ENCODE results near the gene EDNRA. TPM values are rescaled to one million over a fixed set of nuclear protein-coding genes. Genes with fewer than 3 reads are reported as not detected.

The EDNRA gene
- total RNA-seq, 3 donors from 2014 or later (not counting 1 experiment from before 2014, with no cell fraction given): not detected

GRCh38 chr4:147465461-147465860 is 15.4 kb upstream of the EDNRA start:
- intact Hi-C loops (cut with micrococcal nuclease): no loop called here
- Histone ChIP-seq H3K9me3 (ENCODE audit: control insufficient read depth, insufficient read depth, low read length) (no peaks in the 10 kb centered on the region), H3K27me3 (ENCODE audit: control insufficient read depth, insufficient read depth, low read length) (no peaks in the 10 kb centered on the region), H3K27ac (ENCODE audit: low read length) (no peak overlapping the region), H3K4me3 (ENCODE audit: low read length) (no peak overlapping the region), H3K4me1 (ENCODE audit: control insufficient read depth, insufficient read depth, low read length) (no peaks in the 10 kb centered on the region), H3K36me3 (ENCODE audit: control insufficient read depth, insufficient read depth, low read length) (no peaks in the 10 kb centered on the region)
- no peak for TF ChIP-seq CTCF (IDR thresholded peaks at IDR 0.05)
- Mint-ChIP-seq H3K9me3 (peaks cover 2 to 8% of the 10 kb centered on the region in 2 donors), H3K36me3 (no peaks in the 10 kb centered on the region), H3K4me3 (no peak overlapping the region), H3K27ac (no peak overlapping the region), H3K27me3 (ENCODE audit: low read depth in 2 of 2) (no peaks in the 10 kb centered on the region), H3K4me1 (no peaks in the 10 kb centered on the region)
- DNase-seq (no peak), ATAC-seq (no peak)
- 95% methylated on average over 2 of the region's 2 CpGs for WGBS (ENCODE audit: insufficient coverage)

GRCh38 chr4:147477439-147477838 is 3.5 kb upstream of the EDNRA start:
- Histone ChIP-seq H3K9me3 (ENCODE audit: control insufficient read depth, insufficient read depth, low read length) (no peaks in the 10 kb centered on the region), H3K4me1 (ENCODE audit: control insufficient read depth, insufficient read depth, low read length) (no peaks in the 10 kb centered on the region), H3K36me3 (ENCODE audit: control insufficient read depth, insufficient read depth, low read length) (no peaks in the 10 kb centered on the region), H3K27me3 (ENCODE audit: control insufficient read depth, insufficient read depth, low read length) (peaks cover 11% of the 10 kb centered on the region), H3K27ac (ENCODE audit: low read length) (no peak overlapping the region), H3K4me3 (ENCODE audit: low read length) (no peak overlapping the region)
- DNase-seq (no peak), ATAC-seq (no peak)
- no peaks in the 10 kb centered on the region for H3K4me1 Mint-ChIP-seq
- no peaks in the 10 kb centered on the region for H3K36me3 Mint-ChIP-seq
- peaks cover 0 to 2% of the 10 kb centered on the region in 2 donors for H3K9me3 Mint-ChIP-seq
- intact Hi-C loops (cut with micrococcal nuclease): no loop called here
- no peak overlapping the region for H3K4me3 Mint-ChIP-seq
- TF ChIP-seq CTCF (IDR thresholded peaks at IDR 0.05): no peak
- H3K27ac Mint-ChIP-seq: no peak overlapping the region
- H3K27me3 Mint-ChIP-seq (ENCODE audit: low read depth in 2 of 2): peaks cover 17 to 30% of the 10 kb centered on the region in 2 donors

- H3K4me3 ChIP-seq (ENCODE audit: low read length): no peak overlapping the region
- intact Hi-C loops (cut with micrococcal nuclease): no loop called here
- no peak overlapping the region for H3K4me3 Mint-ChIP-seq
- H3K9me3 Mint-ChIP-seq: peaks cover 0 to under 1% of the 10 kb centered on the region in 2 donors
- H3K4me1 Mint-ChIP-seq: no peaks in the 10 kb centered on the region
- H3K27ac Mint-ChIP-seq: no peak overlapping the region
- no peak for TF ChIP-seq CTCF (IDR thresholded peaks at IDR 0.05)
- H3K9me3 ChIP-seq (ENCODE audit: control insufficient read depth, insufficient read depth, low read length): no peaks in the 10 kb centered on the region
- H3K27ac ChIP-seq (ENCODE audit: low read length): no peak overlapping the region
- H3K36me3 Mint-ChIP-seq: no peaks in the 10 kb centered on the region
- peaks cover 17 to 34% of the 10 kb centered on the region in 2 donors for H3K27me3 Mint-ChIP-seq (ENCODE audit: low read depth in 2 of 2)
- H3K36me3 ChIP-seq (ENCODE audit: control insufficient read depth, insufficient read depth, low read length): no peaks in the 10 kb centered on the region
- DNase-seq (no peak), ATAC-seq (no peak)
- H3K4me1 ChIP-seq (ENCODE audit: control insufficient read depth, insufficient read depth, low read length): no peaks in the 10 kb centered on the region
- WGBS (ENCODE audit: insufficient coverage): 40% methylated on average over 1 of the region's 2 CpGs
- H3K27me3 ChIP-seq (ENCODE audit: control insufficient read depth, insufficient read depth, low read length): peaks cover 11% of the 10 kb centered on the region
Observed at GRCh38 chr4:147479376-147479775, 1.5 kb upstream of the EDNRA start.

GRCh38 chr4:147479786-147480185 is 1.1 kb upstream of the EDNRA start:
- Mint-ChIP-seq H3K4me1 (no peaks in the 10 kb centered on the region), H3K9me3 (no peaks in the 10 kb centered on the region), H3K27me3 (ENCODE audit: low read depth in 2 of 2) (peaks cover 17 to 34% of the 10 kb centered on the region in 2 donors), H3K27ac (no peak overlapping the region), H3K4me3 (no peak overlapping the region), H3K36me3 (no peaks in the 10 kb centered on the region)
- WGBS (ENCODE audit: insufficient coverage): 67% methylated on average over 5 of the region's 5 CpGs
- H3K9me3 ChIP-seq (ENCODE audit: control insufficient read depth, insufficient read depth, low read length): no peaks in the 10 kb centered on the region
- no peak for ATAC-seq
- peaks cover 11% of the 10 kb centered on the region for H3K27me3 ChIP-seq (ENCODE audit: control insufficient read depth, insufficient read depth, low read length)
- no peak for TF ChIP-seq CTCF (IDR thresholded peaks at IDR 0.05)
- no peak for DNase-seq
- intact Hi-C loops (cut with micrococcal nuclease): no loop called here
- no peaks in the 10 kb centered on the region for H3K36me3 ChIP-seq (ENCODE audit: control insufficient read depth, insufficient read depth, low read length)
- no peak overlapping the region for H3K27ac ChIP-seq (ENCODE audit: low read length)
- H3K4me3 ChIP-seq (ENCODE audit: low read length): no peak overlapping the region
- H3K4me1 ChIP-seq (ENCODE audit: control insufficient read depth, insufficient read depth, low read length): no peaks in the 10 kb centered on the region

All from natural killer cell (primary cell).